WTC11 (cell line): Measurements from ENCODE around the gene ACOT6. TPM values are rescaled to one million over a fixed set of nuclear protein-coding genes. Genes with fewer than 3 reads are reported as not detected.
"Not testable (repeated sequence)": the region's sequence is repeated elsewhere in the genome, so short reads cannot be mapped to it uniquely, and the experiment has no call there.

Experiments used
- ATAC-seq: fragments of 200-7000 bp; cut with Tn5 transposase; 2 replicates; pipeline ENCODE4 v1.10.0; 2021; ENCODE audit warnings: mild to moderate bottlenecking, moderate library complexity
- CTCF ChIA-PET: fragments of 300-600 bp; sonication (Branson Sonifier 250); formaldehyde crosslinking; loops from one replicate; lab custom pipeline; 2021; ENCODE audit warnings: antibody characterized with exemption; lab: Charles Lee
- POLR2A ChIA-PET: fragments of 350-600 bp; sonication (Branson Sonifier 250); formaldehyde crosslinking; loops from one replicate; lab custom pipeline; 2021; ENCODE audit warnings: antibody characterized with exemption; lab: Charles Lee
- DNase-seq: peaks from one replicate; pipeline ENCODE4 v3.0.0; 2021; ENCODE audit warnings: low spot score
- H3K27ac Mint-ChIP-seq: 2 replicates; pipeline ENCODE4 v1.8.0; 2021; ENCODE audit warnings: mixed read lengths
- H3K27me3 Mint-ChIP-seq: 2 replicates; pipeline ENCODE4 v1.8.0; 2021; ENCODE audit warnings: low read depth, mild to moderate bottlenecking, moderate library complexity, mixed read lengths
- H3K36me3 Mint-ChIP-seq: 2 replicates; pipeline ENCODE4 v1.8.0; 2021; ENCODE audit warnings: mixed read lengths
- H3K4me1 Mint-ChIP-seq: 2 replicates; pipeline ENCODE4 v1.8.0; 2022; ENCODE audit warnings: mixed read lengths
- H3K4me3 Mint-ChIP-seq: 2 replicates; pipeline ENCODE4 v1.8.0; 2021; ENCODE audit warnings: mild to moderate bottlenecking, moderate library complexity, mixed read lengths
- H3K9me3 Mint-ChIP-seq: 2 replicates; pipeline ENCODE4 v1.8.0; 2021; ENCODE audit warnings: mixed read lengths
- AR ChIP-seq: fragments of 250-450 bp; sonication (Bioruptor Pico); IDR thresholded peaks from 2 replicates; pipeline ENCODE4 v1.9.0; 2021; ENCODE audit warnings: mild to moderate bottlenecking
- ATF6 ChIP-seq: sonication (generic); formaldehyde crosslinking; IDR thresholded peaks from 2 replicates; pipeline ENCODE4 v1.8.1; 2023; ENCODE audit warnings: mild to moderate bottlenecking, missing genetic modification reagents
- CBFB ChIP-seq: sonication (generic); formaldehyde crosslinking; IDR thresholded peaks from 2 replicates; pipeline ENCODE4 v1.8.1; 2022; ENCODE audit warnings: mild to moderate bottlenecking, low read depth, missing genetic modification reagents
- CREM ChIP-seq: sonication (generic); formaldehyde crosslinking; IDR thresholded peaks from 2 replicates; pipeline ENCODE4 v1.8.1; 2022; ENCODE audit warnings: mild to moderate bottlenecking, missing genetic modification reagents, moderate library complexity
- E2F1 ChIP-seq: sonication (generic); formaldehyde crosslinking; IDR thresholded peaks from 2 replicates; pipeline ENCODE4 v1.8.0; 2022; ENCODE audit warnings: mild to moderate bottlenecking, missing genetic modification reagents
- EMX1 ChIP-seq: fragments of 250-450 bp; sonication (Bioruptor Pico); IDR thresholded peaks from 2 replicates; pipeline ENCODE4 v1.8.0; 2021; ENCODE audit warnings: mild to moderate bottlenecking
- FOXJ3 ChIP-seq: sonication (generic); formaldehyde crosslinking; IDR thresholded peaks from 2 replicates; pipeline ENCODE4 v1.9.0; 2021; ENCODE audit warnings: missing genetic modification reagents, mild to moderate bottlenecking, borderline replicate concordance
- IRF2 ChIP-seq: sonication (generic); formaldehyde crosslinking; IDR thresholded peaks from 2 replicates; pipeline ENCODE4 v1.8.0; 2022; ENCODE audit warnings: low read depth, missing genetic modification reagents, borderline replicate concordance
- NR2C2 ChIP-seq: sonication (generic); formaldehyde crosslinking; IDR thresholded peaks from 2 replicates; pipeline ENCODE4 v1.8.0; 2022; ENCODE audit warnings: mild to moderate bottlenecking, missing genetic modification reagents
- NR3C1 ChIP-seq: sonication (generic); formaldehyde crosslinking; conservative IDR thresholded peaks from 2 replicates; pipeline ENCODE4 v1.8.1; 2023; ENCODE audit warnings: low read depth, mild to moderate bottlenecking, missing genetic modification reagents
- STAT6 ChIP-seq: sonication (generic); formaldehyde crosslinking; conservative IDR thresholded peaks from 2 replicates; pipeline ENCODE4 v1.8.1; 2023; ENCODE audit warnings: mild to moderate bottlenecking, low read depth, missing genetic modification reagents, moderate library complexity
- TCF7 ChIP-seq: sonication (generic); formaldehyde crosslinking; IDR thresholded peaks from 2 replicates; pipeline ENCODE4 v1.8.0; 2022; ENCODE audit warnings: mild to moderate bottlenecking, low read depth, missing genetic modification reagents, moderate library complexity
- ZNF317 ChIP-seq: sonication (generic); formaldehyde crosslinking; IDR thresholded peaks from 2 replicates; pipeline ENCODE4 v1.8.1; 2023; ENCODE audit warnings: low read depth, mild to moderate bottlenecking, moderate library complexity, missing genetic modification reagents, borderline replicate concordance
- ZNF671 ChIP-seq: fragments of 250-450 bp; sonication (Bioruptor Pico); IDR thresholded peaks from 2 replicates; pipeline ENCODE4 v1.8.0; 2021; ENCODE audit warnings: mild to moderate bottlenecking
- total RNA-seq: library from RNA; stranded (reverse); gene quantifications from 3 replicates; pipeline ENCODE4 v1.2.3, GENCODE V29; 2021
- TF ChIP-seq, protein P1 (sequence below): sonication (generic); formaldehyde crosslinking; IDR thresholded peaks from 2 replicates; pipeline ENCODE4 v1.8.1; 2022; ENCODE audit warnings: low read depth, missing genetic modification reagents, borderline replicate concordance

Gene ACOT6
- total RNA-seq, 1 experiment from 2014 or later, result 0.13 TPM

DNA sequence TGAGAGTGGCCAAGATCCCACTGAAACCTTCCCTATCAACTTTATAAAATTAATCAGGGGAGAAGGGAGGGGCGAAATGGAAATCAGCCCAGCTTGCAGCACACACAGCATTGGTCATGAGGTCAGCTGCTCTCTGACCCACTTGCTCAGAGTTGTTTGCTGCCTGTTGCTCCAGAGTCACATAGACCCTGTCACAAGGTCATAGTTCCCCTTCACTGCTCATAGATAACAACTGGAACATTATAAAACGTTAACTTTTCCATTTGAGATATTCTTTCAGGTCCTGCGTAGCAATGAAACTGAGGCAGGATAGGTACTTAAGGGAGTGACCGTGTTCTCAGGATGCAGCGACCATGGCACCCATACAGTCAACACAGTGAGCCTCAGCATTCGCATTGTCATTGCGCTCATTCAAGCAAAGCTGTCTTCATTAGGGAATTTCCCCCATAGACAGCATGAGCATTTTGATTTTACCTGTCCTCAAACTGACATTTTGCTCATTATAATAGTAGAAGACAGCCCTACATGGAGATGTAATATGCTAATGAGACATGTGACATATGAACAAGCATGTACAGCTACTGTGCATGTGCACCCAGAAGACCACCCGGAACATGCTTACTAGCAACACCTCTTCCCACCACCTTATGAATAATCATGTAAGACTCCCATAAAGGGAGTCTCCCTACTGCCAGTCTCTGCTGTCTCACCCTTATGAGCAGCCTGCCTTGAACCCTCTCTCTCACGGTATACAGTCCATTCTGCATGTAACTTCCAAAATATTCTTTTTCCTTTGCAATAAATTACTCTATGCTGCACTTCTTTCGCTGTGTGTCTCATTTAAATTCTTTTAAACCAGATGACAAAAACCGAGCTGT is 30.0 kb upstream of the ACOT6 start:
- DNase-seq, POLR2A ChIA-PET, H3K27me3 Mint-ChIP-seq, H3K36me3 Mint-ChIP-seq, H3K9me3 Mint-ChIP-seq, H3K27ac Mint-ChIP-seq, H3K4me1 Mint-ChIP-seq, CTCF ChIA-PET, H3K4me3 Mint-ChIP-seq, ATAC-seq: not testable (repeated sequence)

DNA sequence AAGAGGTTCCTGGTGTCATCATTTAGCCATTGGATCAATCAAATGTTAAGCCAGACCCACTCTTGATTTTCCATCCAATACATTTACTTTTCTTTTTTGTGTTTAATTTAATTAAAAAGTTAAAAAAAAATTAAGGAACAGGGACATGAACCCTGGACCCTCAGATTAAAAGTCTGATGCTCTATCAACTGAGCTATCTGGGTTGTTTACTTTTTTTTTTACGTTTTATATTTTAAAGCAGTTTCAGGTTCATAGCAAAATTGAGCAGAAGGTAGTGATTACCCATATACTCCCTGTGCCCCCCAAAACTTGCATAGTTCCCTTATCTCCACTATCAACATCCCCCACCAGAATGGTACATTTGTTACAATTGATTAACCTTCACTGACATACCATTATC is 23.6 kb upstream of the ACOT6 start:
- H3K36me3 Mint-ChIP-seq, result no peaks in the 10 kb centered on the region; the same call in 1 of the 2 replicates
- H3K4me1 Mint-ChIP-seq, result no peaks in the 10 kb centered on the region
- ChIA-PET CTCF (no interaction called here), POLR2A (no interaction called here)
- H3K27ac Mint-ChIP-seq, result no peak overlapping the region
- no peak overlapping the region for H3K4me3 Mint-ChIP-seq
- DNase-seq (no peak), ATAC-seq (no peak)
- peaks cover 7% of the 10 kb centered on the region for H3K9me3 Mint-ChIP-seq
- peaks cover 31% of the 10 kb centered on the region for H3K27me3 Mint-ChIP-seq
- TF ChIP-seq ZNF671 (no peak), STAT6 (CRISPR knock-in tag) (no peak), ZNF317 (no peak), NR3C1 (CRISPR knock-in tag) (no peak), AR (CRISPR knock-in tag) (no peak), IRF2 (CRISPR knock-in tag) (no peak), ATF6 (CRISPR knock-in tag) (no peak), NR2C2 (CRISPR knock-in tag) (no peak), CREM (CRISPR knock-in tag) (no peak), E2F1 (CRISPR knock-in tag) (no peak), TCF7 (CRISPR knock-in tag) (no peak), FOXJ3 (CRISPR knock-in tag) (no peak), CBFB (CRISPR knock-in tag) (no peak), EMX1 (CRISPR knock-in tag) (no peak)
- TF ChIP-seq, protein P1, sequence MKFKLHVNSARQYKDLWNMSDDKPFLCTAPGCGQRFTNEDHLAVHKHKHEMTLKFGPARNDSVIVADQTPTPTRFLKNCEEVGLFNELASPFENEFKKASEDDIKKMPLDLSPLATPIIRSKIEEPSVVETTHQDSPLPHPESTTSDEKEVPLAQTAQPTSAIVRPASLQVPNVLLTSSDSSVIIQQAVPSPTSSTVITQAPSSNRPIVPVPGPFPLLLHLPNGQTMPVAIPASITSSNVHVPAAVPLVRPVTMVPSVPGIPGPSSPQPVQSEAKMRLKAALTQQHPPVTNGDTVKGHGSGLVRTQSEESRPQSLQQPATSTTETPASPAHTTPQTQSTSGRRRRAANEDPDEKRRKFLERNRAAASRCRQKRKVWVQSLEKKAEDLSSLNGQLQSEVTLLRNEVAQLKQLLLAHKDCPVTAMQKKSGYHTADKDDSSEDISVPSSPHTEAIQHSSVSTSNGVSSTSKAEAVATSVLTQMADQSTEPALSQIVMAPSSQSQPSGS (CRISPR knock-in tag), result no peak
